Activated T-helper 1 cell treated with anti-CD3 and anti-CD28 coated beads, Interleukin-12 subunit alpha, Interleukin-12 subunit beta, Interleukin-2, Interleukin-4 antibody, amounts not matched to agents 30 ng/mL and 10 ng/mL and 1 ng/mL, durations not matched to agents 14 hours and 24 hours and 36 hours (primary cell): ENCODE data around the gene CLDN14. TPM values are rescaled to one million over a fixed set of nuclear protein-coding genes. Genes with fewer than 3 reads are reported as not detected.

Experiments
- DNase-seq: peaks from one replicate; pipeline ENCODE4 v3.0.0; 2021; ENCODE audit warnings: low spot score
- H3K27ac Mint-ChIP-seq: one replicate; pipeline ENCODE4 v1.8.0; 2021; ENCODE audit warnings: mild to moderate bottlenecking, mixed read lengths
- H3K27me3 Mint-ChIP-seq: one replicate; pipeline ENCODE4 v1.8.0; 2022; ENCODE audit warnings: mild to moderate bottlenecking, moderate library complexity, mixed read lengths; ENCODE audit not compliant: insufficient read depth
- H3K36me3 Mint-ChIP-seq: one replicate; pipeline ENCODE4 v1.8.0; 2021; ENCODE audit warnings: low read depth, mixed read lengths
- H3K4me1 Mint-ChIP-seq: one replicate; pipeline ENCODE4 v1.8.0; 2021; ENCODE audit warnings: low read depth, mixed read lengths
- H3K4me3 Mint-ChIP-seq: one replicate; pipeline ENCODE4 v1.8.0; 2021; ENCODE audit warnings: mild to moderate bottlenecking, moderate library complexity, mixed read lengths
- H3K9me3 Mint-ChIP-seq: one replicate; pipeline ENCODE4 v1.8.0; 2021; ENCODE audit warnings: mixed read lengths
- intact Hi-C: fragments of 100-400 bp; cut with micrococcal nuclease; formaldehyde crosslinking; loops from one replicate; pipeline ENCODE4 v1.15.1; 2024
- total RNA-seq: library from RNA; stranded (reverse); gene quantifications from 2 replicates; pipeline ENCODE4 v1.2.3, GENCODE V29; 2022

CLDN14 gene
- total RNA-seq, 1 donor from 2014 or later: not detected

- H3K36me3 Mint-ChIP-seq: peaks cover 12% of the 10 kb centered on the region
- H3K9me3 Mint-ChIP-seq: no peaks in the 10 kb centered on the region
- no peak overlapping the region for H3K27ac Mint-ChIP-seq
- no peak overlapping the region for H3K4me3 Mint-ChIP-seq
- H3K27me3 Mint-ChIP-seq: no peaks in the 10 kb centered on the region
- H3K4me1 Mint-ChIP-seq: peaks cover 9% of the 10 kb centered on the region
- intact Hi-C loops: loop anchor here (5.0 kb wide), 1 partner anchor 507 kb away; no protein-coding TSS in a partner anchor
- DNase-seq: no peak
Observed at GRCh38 chr21:36420571-36421339, 59.2 kb downstream of the CLDN14 start.

GRCh38 chr21:36419996-36420395 lies 59.9 kb downstream of the CLDN14 start:
- intact Hi-C loops: loop anchor here (5.0 kb wide), 1 partner anchor 507 kb away; no protein-coding TSS in a partner anchor
- peak; percentile 13 for DNase-seq
- Mint-ChIP-seq H3K27me3 (no peaks in the 10 kb centered on the region), H3K9me3 (no peaks in the 10 kb centered on the region), H3K4me1 (peaks cover 9% of the 10 kb centered on the region), H3K27ac (no peak overlapping the region), H3K36me3 (peaks cover 12% of the 10 kb centered on the region), H3K4me3 (no peak overlapping the region)

GRCh38 chr21:36419241-36419640 lies 60.7 kb downstream of the CLDN14 start:
- Mint-ChIP-seq H3K4me3 (no peak overlapping the region), H3K9me3 (no peaks in the 10 kb centered on the region), H3K36me3 (peaks cover 10% of the 10 kb centered on the region), H3K27me3 (no peaks in the 10 kb centered on the region), H3K4me1 (peaks cover 7% of the 10 kb centered on the region), H3K27ac (no peak overlapping the region)
- intact Hi-C loops: no loop called here
- DNase-seq: no peak

- no peak overlapping the region for H3K27ac Mint-ChIP-seq
- intact Hi-C loops: no loop called here
- no peaks in the 10 kb centered on the region for H3K4me1 Mint-ChIP-seq
- DNase-seq: no peak
- peaks cover 31% of the 10 kb centered on the region for H3K36me3 Mint-ChIP-seq
- H3K4me3 Mint-ChIP-seq: no peak overlapping the region
- no peaks in the 10 kb centered on the region for H3K9me3 Mint-ChIP-seq
- H3K27me3 Mint-ChIP-seq: no peaks in the 10 kb centered on the region
Observed at GRCh38 chr21:36415375-36415774, 64.5 kb downstream of the CLDN14 start.

- Mint-ChIP-seq H3K27ac (no peak overlapping the region), H3K36me3 (peaks cover 41% of the 10 kb centered on the region), H3K9me3 (no peaks in the 10 kb centered on the region), H3K4me1 (no peaks in the 10 kb centered on the region), H3K4me3 (no peak overlapping the region), H3K27me3 (no peaks in the 10 kb centered on the region)
- intact Hi-C loops: no loop called here
- no peak for DNase-seq
Observed at GRCh38 chr21:36412916-36413315, 67.0 kb downstream of the CLDN14 start.

- H3K27ac Mint-ChIP-seq: no peak overlapping the region
- no peaks in the 10 kb centered on the region for H3K4me1 Mint-ChIP-seq
- intact Hi-C loops: no loop called here
- no peaks in the 10 kb centered on the region for H3K9me3 Mint-ChIP-seq
- H3K27me3 Mint-ChIP-seq: no peaks in the 10 kb centered on the region
- no peak for DNase-seq
- peaks cover 45% of the 10 kb centered on the region for H3K36me3 Mint-ChIP-seq
- H3K4me3 Mint-ChIP-seq: no peak overlapping the region
Observed at GRCh38 chr21:36411301-36411700, 68.6 kb downstream of the CLDN14 start.

Other genes starting within 250 kb of the CLDN14 start
- 22.1 and 23.5 TPM in 2 replicates for gene MORC3, start 159.9 kb downstream of the CLDN14 start, total RNA-seq
- 33.8 and 35.7 TPM in 2 replicates for gene CHAF1B, start 94.7 kb downstream of the CLDN14 start, total RNA-seq
- 0.24 and 0.47 TPM in 2 replicates for gene SIM2, start 219.0 kb upstream of the CLDN14 start, total RNA-seq